GM19452 (cell line): Measurements from ENCODE around the gene MNAT1.
A peak's percentile ranks its signal among the peaks of the same experiment; 100 is the strongest.
"Not testable (repeated sequence)": the region's sequence is repeated elsewhere in the genome, so short reads cannot be mapped to it uniquely, and the experiment has no call there.

ENCODE experiments used
- ATAC-seq: cut with Tn5 transposase; IDR thresholded peaks from one replicate; pipeline ENCODE4 v1.9.1; 2021; ENCODE audit not compliant: unreplicated experiment

MNAT1 gene

GRCh38 chr14:60867503-60868172 is 133.1 kb downstream of the MNAT1 start:
- ATAC-seq = no peak

DNA sequence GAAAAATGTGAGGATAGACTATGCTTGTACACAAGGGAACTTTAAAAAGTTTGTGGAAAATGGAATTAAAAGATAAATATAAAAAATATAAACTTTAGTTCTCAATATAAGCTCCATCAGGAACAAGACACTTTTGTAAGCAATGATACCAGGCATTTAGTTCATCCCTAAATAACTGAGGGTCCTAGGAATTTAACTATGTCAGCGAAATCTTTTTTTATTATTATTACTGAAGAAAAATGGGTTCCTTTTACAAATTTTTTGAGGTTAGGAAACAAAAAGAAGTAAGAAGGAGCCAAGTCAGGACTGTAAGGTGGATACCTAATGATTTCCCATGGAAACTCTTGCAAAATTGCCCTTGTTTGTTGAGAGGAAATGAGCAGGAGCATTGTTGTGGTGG is 143.6 kb downstream of the MNAT1 start:
- ATAC-seq = no peak

DNA sequence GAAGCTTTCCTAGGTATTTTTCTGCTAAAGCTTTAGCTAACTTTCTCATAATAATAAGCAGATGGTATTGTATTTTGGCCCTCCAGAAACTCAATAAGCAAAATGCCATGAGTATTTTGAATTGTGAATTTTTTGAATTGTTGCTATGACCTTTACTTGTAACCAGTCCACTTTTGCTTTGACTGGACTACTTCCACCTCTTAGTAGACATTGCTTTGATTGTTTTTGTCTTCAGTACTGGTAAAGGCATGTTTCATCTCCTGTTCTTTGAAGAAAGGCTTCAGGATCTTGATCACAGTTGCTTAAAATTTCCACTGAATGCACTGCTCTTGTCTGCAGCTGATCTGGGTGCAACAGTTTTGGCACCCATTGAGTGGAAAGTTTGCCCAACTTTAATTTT is 144.0 kb downstream of the MNAT1 start:
- no peak for ATAC-seq

DNA sequence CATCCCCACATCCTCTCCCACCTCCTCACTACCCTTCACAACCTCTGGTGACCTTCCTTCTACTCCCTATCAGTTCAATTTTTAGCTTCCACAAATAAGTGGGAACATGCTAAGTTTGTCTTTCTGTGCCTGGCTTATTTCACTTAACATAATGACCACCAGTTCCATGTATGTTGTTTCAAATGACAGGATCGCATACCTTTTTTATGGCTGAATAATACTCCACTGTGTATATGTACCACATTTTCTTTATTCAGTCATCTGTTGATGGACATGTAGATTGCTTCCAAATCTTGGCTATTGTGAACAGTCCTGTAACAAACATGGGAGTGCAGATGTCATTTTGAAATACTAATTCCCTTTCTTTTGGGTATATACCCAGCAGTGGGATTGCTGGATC is 147.7 kb downstream of the MNAT1 start:
- no peak for ATAC-seq

- no peak for ATAC-seq
These were observed 149.6 kb downstream of the MNAT1 start for GRCh38 chr14:60884134-60884533.

DNA sequence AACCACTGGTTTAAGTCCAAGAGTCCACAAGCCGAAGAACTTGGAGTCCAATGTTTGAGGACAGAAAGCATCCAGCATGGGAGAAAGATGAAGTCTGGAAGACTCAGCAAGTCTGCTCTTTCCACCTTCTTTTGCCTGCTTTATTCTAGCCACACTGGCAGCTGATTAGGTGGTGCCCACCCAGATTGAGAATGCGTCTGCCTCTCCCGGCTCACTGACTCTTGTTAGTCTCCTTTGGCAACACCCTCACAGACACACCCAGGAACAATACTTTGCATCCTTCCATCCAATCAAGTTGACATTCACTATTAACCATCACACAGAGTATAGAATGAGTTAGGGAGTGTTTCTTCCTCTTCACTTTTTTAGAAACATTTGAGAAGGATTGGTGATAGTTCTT is 156.1 kb downstream of the MNAT1 start:
- ATAC-seq = not testable (repeated sequence)

- no peak for ATAC-seq
These were observed 159.3 kb downstream of the MNAT1 start for GRCh38 chr14:60893911-60894310.

- ATAC-seq = no peak
These were observed 169.8 kb downstream of the MNAT1 start for GRCh38 chr14:60904381-60904780.

DNA sequence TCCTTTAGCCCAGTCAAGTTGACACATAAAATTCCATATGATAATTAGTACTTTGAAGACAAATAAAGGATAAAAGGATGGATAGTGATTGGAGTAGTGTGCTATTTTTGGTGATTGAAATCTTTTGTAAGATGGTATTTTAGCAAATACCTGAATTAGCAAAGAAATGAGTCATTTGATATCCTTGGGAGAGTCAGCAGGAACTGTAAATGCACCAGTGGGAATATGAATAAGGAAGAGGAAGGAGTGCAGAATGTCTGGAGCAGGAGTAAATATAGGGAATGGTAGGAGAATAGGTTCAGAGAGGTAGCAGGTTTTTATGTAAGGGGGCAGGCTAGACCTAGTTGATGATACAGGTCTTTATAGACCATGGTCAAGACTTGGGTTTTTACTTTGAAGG is 171.4 kb downstream of the MNAT1 start:
- ATAC-seq = no peak

- no peak for ATAC-seq
These were observed 181.2 kb downstream of the MNAT1 start for GRCh38 chr14:60915781-60916180.

GRCh38 chr14:60922050-60922449 is 187.5 kb downstream of the MNAT1 start:
- ATAC-seq = no peak

- no peak for ATAC-seq
These were observed 190.7 kb downstream of the MNAT1 start for GRCh38 chr14:60925286-60925685.

GRCh38 chr14:60926002-60926401 is 191.4 kb downstream of the MNAT1 start:
- peak; percentile 84 for ATAC-seq

DNA sequence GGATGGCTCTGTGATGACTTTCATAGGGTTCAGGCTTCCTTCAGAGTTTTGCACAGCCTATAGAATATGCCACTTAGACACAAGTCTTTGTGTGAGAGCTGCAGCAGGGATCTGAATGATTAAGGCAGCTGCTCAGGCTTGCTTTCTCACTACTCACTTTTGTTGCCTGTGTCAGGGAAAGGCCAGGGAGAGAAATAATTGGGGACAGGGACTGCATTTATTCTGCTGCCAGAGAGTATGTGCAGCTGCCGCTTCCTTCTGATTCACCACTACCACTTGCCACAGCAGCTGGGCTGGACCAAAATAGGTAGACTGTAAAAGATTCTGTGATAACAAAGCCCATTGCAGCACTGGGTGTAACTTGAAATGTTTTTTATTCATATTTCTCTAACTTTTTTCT is 196.7 kb downstream of the MNAT1 start:
- ATAC-seq = no peak

DNA sequence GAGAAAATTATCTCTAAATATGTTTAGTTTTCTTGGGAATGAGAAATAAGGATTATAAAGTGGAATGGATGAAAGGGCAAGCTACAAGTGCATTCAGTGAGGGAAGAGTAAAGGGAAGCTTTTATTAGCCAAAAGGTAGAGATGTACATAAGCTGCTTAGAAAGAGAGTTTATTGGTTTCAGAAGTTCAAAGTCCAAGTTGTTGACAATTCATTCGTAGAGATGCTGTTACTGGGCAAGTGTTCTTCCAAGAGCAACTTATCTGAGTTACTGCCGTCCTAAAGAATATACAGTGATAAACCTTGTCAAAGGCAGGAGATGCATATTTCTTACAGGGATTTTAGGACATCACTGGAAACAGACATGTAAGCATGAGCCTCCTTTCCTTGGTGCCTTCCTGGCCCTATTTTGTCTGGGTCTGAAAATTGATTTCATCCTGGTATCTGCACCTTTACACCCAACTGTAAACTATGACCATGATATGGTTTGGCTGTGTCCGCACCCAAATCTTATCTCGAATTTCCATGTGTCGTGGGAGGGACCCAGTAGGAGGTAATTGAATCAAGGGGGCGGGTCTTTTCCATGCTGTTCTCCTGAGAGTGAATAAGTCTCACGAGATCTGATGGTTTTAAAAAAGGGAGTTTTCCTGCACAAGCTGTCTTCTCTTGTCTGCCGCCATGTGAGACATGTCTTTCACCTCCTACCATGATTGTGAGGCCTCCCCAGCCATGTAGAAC is 199.5 kb downstream of the MNAT1 start:
- ATAC-seq = no peak

GRCh38 chr14:60935319-60935718 is 200.8 kb downstream of the MNAT1 start:
- no peak for ATAC-seq

DNA sequence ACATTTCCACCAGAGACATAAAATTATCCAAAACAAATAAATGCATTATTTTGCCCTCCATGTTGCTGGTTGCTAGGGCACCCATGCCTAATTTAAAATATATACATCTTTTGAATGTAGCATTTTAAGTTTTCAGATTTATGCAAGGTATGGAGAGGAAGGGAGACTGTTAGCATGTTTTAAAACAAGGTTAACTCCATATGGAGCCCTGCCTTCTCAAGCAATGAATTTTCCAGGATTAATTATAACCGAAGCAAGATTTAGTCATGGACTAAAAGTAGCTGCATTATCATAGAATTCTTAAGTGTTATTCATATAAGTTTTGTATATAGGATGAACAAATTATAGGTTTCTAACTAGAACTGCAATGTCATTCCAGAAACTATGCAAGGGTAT is 209.1 kb downstream of the MNAT1 start:
- no peak for ATAC-seq

DNA sequence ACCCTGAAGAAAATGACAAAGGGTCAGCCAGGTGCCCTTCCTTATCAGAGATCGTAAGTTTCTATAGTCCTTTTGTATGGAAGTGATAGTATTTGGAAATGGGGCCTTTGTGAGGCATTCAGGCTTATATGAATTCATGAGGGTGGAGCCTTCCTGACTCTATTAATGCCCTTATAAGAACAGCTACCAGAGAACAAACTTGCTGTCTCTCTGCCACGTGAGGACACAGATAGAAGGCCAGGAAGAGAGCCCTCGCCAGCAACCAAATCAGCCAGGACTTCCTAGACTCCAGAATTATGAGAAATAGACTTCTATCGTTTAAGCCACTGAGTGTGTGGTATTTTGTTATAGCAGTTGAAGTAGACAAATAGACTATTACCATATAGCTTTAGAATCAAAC is 209.6 kb downstream of the MNAT1 start:
- ATAC-seq = no peak

DNA sequence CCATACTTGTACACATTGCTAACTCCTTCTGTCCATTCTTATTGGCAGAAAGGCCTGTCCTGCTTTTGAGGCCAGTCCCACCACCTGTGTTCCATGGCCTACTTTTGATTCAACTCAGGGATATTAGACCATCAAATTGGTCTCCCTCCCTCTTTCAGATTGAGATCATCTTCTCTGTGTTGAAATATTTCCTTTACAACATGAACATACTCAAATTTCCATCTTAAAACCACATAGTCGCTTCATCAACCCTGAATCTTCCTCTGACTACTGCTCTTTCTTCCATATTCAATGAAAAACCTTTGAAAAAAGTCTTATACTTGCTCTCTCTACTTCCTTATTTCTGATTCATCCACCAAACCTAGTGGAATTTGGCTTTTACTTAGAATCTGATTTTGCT is 211.4 kb downstream of the MNAT1 start:
- ATAC-seq = no peak

DNA sequence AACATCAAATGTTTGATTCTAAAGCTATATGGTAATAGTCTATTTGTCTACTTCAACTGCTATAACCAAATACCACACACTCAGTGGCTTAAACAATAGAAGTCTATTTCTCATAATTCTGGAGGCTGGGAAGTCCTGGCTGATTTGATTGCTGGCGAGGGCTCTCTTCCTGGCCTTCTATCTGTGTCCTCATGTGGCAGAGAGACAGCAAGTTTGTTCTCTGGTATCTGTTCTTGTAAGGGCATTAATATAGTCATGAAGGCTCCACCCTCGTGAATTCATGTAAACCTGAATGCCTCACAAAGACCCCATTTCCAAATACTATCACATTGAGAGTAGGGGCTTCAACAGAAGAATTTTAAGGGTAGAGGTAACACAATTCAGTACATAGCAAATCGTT is 212.2 kb downstream of the MNAT1 start:
- no peak for ATAC-seq

GRCh38 chr14:60951776-60952435 is 217.3 kb downstream of the MNAT1 start:
- no peak for ATAC-seq

DNA sequence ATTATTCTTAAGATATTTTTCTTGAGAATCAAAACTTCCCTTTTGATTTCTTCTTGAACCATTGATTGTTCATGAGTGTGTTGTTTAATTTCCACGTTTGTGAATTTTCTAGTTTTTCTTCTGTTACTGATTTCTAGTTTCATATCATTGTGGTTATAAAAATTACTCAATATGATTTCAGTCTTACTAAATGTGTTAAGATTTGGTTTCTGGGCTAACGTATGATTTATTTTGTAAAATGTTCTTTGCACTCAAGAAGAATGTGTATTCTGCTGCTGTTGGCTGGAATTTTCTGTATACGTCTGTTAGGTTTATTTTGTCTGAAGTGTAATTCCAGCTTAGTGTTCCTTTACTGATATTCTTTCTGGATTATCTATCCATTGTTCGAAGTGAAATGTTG is 221.6 kb downstream of the MNAT1 start:
- ATAC-seq = no peak
